Measurements from ENCODE around the gene CBX8. TPM values are rescaled to one million over a fixed set of nuclear protein-coding genes. Genes with fewer than 3 reads are reported as not detected.

CBX8 gene
- total and polyA plus RNA-seq, 2 of the 13 experiments (the other 11 are each of a cell fraction or from before 2014, with no cell fraction given) = 0.34 to 12.6 TPM

GRCh38 chr17:79760197-79760906 is 36.5 kb downstream of the CBX8 start (continued):
- TF ChIP-seq, protein P1, sequence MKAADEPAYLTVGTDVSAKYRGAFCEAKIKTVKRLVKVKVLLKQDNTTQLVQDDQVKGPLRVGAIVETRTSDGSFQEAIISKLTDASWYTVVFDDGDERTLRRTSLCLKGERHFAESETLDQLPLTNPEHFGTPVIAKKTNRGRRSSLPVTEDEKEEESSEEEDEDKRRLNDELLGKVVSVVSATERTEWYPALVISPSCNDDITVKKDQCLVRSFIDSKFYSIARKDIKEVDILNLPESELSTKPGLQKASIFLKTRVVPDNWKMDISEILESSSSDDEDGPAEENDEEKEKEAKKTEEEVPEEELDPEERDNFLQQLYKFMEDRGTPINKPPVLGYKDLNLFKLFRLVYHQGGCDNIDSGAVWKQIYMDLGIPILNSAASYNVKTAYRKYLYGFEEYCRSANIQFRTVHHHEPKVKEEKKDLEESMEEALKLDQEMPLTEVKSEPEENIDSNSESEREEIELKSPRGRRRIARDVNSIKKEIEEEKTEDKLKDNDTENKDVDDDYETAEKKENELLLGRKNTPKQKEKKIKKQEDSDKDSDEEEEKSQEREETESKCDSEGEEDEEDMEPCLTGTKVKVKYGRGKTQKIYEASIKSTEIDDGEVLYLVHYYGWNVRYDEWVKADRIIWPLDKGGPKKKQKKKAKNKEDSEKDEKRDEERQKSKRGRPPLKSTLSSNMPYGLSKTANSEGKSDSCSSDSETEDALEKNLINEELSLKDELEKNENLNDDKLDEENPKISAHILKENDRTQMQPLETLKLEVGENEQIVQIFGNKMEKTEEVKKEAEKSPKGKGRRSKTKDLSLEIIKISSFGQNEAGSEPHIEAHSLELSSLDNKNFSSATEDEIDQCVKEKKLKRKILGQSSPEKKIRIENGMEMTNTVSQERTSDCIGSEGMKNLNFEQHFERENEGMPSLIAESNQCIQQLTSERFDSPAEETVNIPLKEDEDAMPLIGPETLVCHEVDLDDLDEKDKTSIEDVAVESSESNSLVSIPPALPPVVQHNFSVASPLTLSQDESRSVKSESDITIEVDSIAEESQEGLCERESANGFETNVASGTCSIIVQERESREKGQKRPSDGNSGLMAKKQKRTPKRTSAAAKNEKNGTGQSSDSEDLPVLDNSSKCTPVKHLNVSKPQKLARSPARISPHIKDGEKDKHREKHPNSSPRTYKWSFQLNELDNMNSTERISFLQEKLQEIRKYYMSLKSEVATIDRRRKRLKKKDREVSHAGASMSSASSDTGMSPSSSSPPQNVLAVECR (CRISPR knock-in tag; IDR thresholded peaks at IDR 0.05; ENCODE audit: borderline replicate concordance) = peak; percentile 82; the same call in 1 of the 2 replicates
- TF ChIP-seq ZNF33B (CRISPR knock-in tag; IDR thresholded peaks at IDR 0.05) (peak; percentile 83; the same call in 1 of the 2 replicates), ZNF451 (CRISPR knock-in tag; IDR thresholded peaks at IDR 0.05) (peak; percentile 99), ZZZ3 (CRISPR knock-in tag; IDR thresholded peaks at IDR 0.05; ENCODE audit: borderline replicate concordance) (peak; percentile 89), PCBP1 (IDR thresholded peaks at IDR 0.05; ENCODE audit: borderline replicate concordance, low read depth, low read length) (no peak), SNAI1 (CRISPR knock-in tag; IDR thresholded peaks at IDR 0.05; ENCODE audit: borderline replicate concordance) (peak; percentile 73; the same call in 1 of the 2 replicates), TARDBP (CRISPR knock-in tag; IDR thresholded peaks at IDR 0.05) (peak; percentile 88), ASH2L (IDR thresholded peaks at IDR 0.05; ENCODE audit: insufficient read length, low read depth, low read length) (peak; percentile 91), ZNF180 (CRISPR knock-in tag; IDR thresholded peaks at IDR 0.05; ENCODE audit: borderline replicate concordance, low read depth) (no peak), SOX6 (IDR thresholded peaks at IDR 0.05) (no peak), SOX6 (CRISPR knock-in tag; IDR thresholded peaks at IDR 0.05) (peak; percentile 94), ZNF770 (CRISPR knock-in tag; IDR thresholded peaks at IDR 0.05) (peak; percentile 53; the same call in 1 of the 2 replicates), POLR2AphosphoS2 (IDR thresholded peaks at IDR 0.05; ENCODE audit: low read depth, low read length) (no peak), TBX3 (IDR thresholded peaks at IDR 0.05; ENCODE audit: borderline replicate concordance) (peak; percentile 62; the same call in 1 of the 2 replicates), HDAC1 (CRISPR knock-in tag; IDR thresholded peaks at IDR 0.05) (peak; percentile 86)
- TF ChIP-seq, protein P2, sequence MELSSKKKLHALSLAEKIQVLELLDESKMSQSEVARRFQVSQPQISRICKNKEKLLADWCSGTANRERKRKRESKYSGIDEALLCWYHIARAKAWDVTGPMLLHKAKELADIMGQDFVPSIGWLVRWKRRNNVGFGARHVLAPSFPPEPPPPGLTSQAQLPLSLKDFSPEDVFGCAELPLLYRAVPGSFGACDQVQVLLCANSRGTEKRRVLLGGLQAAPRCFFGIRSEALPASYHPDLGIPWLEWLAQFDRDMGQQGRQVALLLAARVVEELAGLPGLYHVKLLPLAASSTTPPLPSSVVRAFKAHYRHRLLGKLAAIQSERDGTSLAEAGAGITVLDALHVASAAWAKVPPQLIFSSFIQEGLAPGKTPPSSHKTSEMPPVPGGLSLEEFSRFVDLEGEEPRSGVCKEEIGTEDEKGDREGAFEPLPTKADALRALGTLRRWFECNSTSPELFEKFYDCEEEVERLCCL (CRISPR knock-in tag; IDR thresholded peaks at IDR 0.05; ENCODE audit: borderline replicate concordance) = peak; percentile 91
- TF ChIP-seq, protein P3, sequence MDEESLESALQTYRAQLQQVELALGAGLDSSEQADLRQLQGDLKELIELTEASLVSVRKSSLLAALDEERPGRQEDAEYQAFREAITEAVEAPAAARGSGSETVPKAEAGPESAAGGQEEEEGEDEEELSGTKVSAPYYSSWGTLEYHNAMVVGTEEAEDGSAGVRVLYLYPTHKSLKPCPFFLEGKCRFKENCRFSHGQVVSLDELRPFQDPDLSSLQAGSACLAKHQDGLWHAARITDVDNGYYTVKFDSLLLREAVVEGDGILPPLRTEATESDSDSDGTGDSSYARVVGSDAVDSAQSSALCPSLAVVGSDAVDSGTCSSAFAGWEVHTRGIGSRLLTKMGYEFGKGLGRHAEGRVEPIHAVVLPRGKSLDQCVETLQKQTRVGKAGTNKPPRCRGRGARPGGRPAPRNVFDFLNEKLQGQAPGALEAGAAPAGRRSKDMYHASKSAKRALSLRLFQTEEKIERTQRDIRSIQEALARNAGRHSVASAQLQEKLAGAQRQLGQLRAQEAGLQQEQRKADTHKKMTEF (CRISPR knock-in tag; IDR thresholded peaks at IDR 0.05) = peak; percentile 95
- TF ChIP-seq, protein P4, sequence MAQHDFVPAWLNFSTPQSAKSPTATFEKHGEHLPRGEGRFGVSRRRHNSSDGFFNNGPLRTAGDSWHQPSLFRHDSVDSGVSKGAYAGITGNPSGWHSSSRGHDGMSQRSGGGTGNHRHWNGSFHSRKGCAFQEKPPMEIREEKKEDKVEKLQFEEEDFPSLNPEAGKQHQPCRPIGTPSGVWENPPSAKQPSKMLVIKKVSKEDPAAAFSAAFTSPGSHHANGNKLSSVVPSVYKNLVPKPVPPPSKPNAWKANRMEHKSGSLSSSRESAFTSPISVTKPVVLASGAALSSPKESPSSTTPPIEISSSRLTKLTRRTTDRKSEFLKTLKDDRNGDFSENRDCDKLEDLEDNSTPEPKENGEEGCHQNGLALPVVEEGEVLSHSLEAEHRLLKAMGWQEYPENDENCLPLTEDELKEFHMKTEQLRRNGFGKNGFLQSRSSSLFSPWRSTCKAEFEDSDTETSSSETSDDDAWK (CRISPR knock-in tag; IDR thresholded peaks at IDR 0.05) = no peak

All from HepG2 (cell line).